ENCODE results near the gene DPEP2. TPM values are rescaled to one million over a fixed set of nuclear protein-coding genes. Genes with fewer than 3 reads are reported as not detected.

DPEP2 gene
- total and polyA plus RNA-seq, 10 of the 15 experiments (the other 5 are each of a cell fraction or from before 2014, with no cell fraction given): 0.04 to 4.0 (median 2.1) TPM

GRCh38 chr16:67959536-67960329, 39.6 kb downstream of the DPEP2 start (continued):
- TF ChIP-seq NKRF (conservative IDR thresholded peaks at IDR 0.05) (no peak), CUX1 (IDR thresholded peaks at IDR 0.05; ENCODE audit: insufficient replicate concordance, low read depth, low read length) (no peak), TCF7 (IDR thresholded peaks at IDR 0.05; ENCODE audit: borderline replicate concordance) (no peak), MAX (IDR thresholded peaks at IDR 0.05; ENCODE audit: low read depth, low read length) (no peak), RAD51 (IDR thresholded peaks at IDR 0.05) (no peak), ZNF207 (IDR thresholded peaks at IDR 0.05; ENCODE audit: borderline replicate concordance) (no peak), NR2C2 (IDR thresholded peaks at IDR 0.05; ENCODE audit: borderline replicate concordance, control insufficient read depth, insufficient read length, low read depth) (no peak), RBBP5 (conservative IDR thresholded peaks at IDR 0.05) (no peak), NFIC (IDR thresholded peaks at IDR 0.05; ENCODE audit: low read depth, low read length) (no peak), ASH2L (IDR thresholded peaks at IDR 0.05; ENCODE audit: borderline replicate concordance, low read depth) (no peak), MYB (IDR thresholded peaks at IDR 0.05; ENCODE audit: borderline replicate concordance, low read depth, low read length) (no peak), MEF2A (IDR thresholded peaks at IDR 0.05; ENCODE audit: insufficient read depth, low read depth, low read length) (no peak), SPI1 (IDR thresholded peaks at IDR 0.05; ENCODE audit: borderline replicate concordance, insufficient read depth, low read depth, low read length) (no peak)

Measured in GM12878 (cell line).